Stimulated activated effector memory CD8-positive, alpha-beta T cell treated with anti-CD3 and anti-CD28 coated beads, Interleukin-12 subunit alpha, Interleukin-12 subunit beta, amount 100 ng/mL, for 72 hours (primary cell): ENCODE measurements around the gene TLE1.

Experiments
- ATAC-seq: fragments of 150-1000 bp; cut with Tn5 transposase; 2 replicates; pipeline ENCODE4 v1.10.0; 2021
- DNase-seq, 2 donors: peaks; one replicate each; pipeline ENCODE4 v3.0.0; 2021 to 2022; ENCODE audit warnings: low spot score in 2 of 2
- H3K27ac Mint-ChIP-seq: one replicate; pipeline ENCODE4 v1.8.0; 2022; ENCODE audit warnings: mild to moderate bottlenecking, mixed read lengths
- H3K36me3 Mint-ChIP-seq: one replicate; pipeline ENCODE4 v1.8.0; 2022; ENCODE audit warnings: mild to moderate bottlenecking, mixed read lengths
- H3K4me1 Mint-ChIP-seq: one replicate; pipeline ENCODE4 v1.8.0; 2022; ENCODE audit warnings: mixed read lengths
- H3K4me3 Mint-ChIP-seq: one replicate; pipeline ENCODE4 v1.8.0; 2022; ENCODE audit warnings: mild to moderate bottlenecking, mixed read lengths
- H3K9me3 Mint-ChIP-seq: one replicate; pipeline ENCODE4 v1.8.0; 2022; ENCODE audit warnings: mixed read lengths

The TLE1 gene

DNA sequence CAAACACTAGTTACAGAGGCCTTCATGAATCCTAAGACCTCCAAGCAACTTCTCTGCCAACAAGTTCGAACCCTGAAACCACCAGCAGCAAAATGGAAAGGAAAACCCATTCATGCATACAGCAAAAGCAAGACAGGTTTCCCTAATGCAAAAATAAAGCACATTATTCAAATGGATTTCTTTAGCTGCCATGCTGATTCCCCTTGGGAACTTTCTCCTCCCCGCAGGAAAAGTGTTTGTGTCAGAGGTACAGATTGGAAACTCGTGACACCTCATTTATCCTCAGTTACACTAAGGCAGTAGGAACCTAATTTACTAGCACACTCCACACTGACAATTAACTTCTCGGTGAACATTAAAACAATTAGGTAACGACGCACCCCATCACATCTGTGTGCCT is 63.4 kb downstream of the TLE1 start:
- Mint-ChIP-seq H3K4me1 (peaks cover 9% of the 10 kb centered on the region), H3K27ac (no peak overlapping the region), H3K4me3 (no peak overlapping the region), H3K9me3 (no peaks in the 10 kb centered on the region), H3K36me3 (no peaks in the 10 kb centered on the region)
- DNase-seq: no peak
- ATAC-seq: no peak

DNA sequence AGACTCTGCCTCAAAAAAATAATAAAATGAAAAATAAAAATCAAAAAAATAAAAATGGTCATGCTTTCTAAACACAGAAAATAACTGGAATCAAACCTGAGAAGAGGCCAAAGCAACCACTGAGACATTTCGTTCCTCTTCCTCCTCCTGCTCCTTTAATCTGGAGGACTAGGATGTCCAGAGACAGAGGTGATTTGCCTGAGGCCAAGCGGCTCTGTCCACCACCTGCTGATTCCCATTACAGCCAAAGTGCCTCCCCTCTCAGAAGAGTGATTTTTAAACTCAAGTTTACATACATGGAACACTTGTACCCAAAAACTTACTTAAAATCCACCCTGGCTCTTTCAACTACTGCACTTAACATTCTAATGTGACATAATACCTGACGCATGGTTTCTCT is 65.6 kb downstream of the TLE1 start:
- DNase-seq (no peak), ATAC-seq (no peak)
- Mint-ChIP-seq H3K9me3 (no peaks in the 10 kb centered on the region), H3K4me3 (no peak overlapping the region), H3K36me3 (no peaks in the 10 kb centered on the region), H3K4me1 (peaks cover 19% of the 10 kb centered on the region), H3K27ac (no peak overlapping the region)

DNA sequence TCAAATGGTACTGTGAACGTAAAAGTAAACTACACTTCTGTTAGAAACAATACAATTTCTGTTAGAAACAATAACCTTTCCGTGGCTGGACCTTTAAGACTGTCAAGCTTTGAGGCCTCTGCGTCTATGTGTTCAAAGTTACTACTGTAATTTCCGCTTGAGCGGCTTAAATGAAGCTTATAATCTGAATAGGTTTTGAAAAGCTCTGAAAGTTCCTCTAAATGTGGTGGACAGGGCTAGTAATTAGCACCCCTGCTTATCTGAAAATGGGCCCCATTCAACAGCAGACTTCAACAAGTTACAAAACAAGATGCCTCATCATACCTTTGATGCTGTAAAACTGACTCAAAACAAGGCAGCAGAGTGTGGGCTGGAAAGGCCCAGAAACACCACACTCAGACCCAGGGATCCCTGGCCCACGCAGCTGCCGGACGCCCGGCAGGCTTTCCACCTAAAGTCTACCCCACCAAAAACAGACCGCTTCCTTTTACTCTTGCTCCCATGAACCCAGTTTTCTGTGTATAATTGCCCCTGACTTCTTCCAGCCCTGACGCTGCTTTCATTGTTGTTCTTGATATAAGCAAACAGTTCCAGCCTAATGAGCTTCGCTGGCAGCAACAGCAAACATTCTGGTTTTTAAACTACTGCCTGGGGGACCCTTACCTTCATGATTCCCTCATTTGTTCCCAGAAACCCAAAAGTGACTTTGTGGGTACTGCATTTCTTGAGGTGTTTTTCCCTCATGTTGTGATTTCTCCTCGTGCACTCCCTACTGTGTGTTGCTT is 66.7 kb downstream of the TLE1 start:
- no peaks in the 10 kb centered on the region for H3K36me3 Mint-ChIP-seq
- no peak for DNase-seq
- no peaks in the 10 kb centered on the region for H3K9me3 Mint-ChIP-seq
- no peak overlapping the region for H3K27ac Mint-ChIP-seq
- H3K4me1 Mint-ChIP-seq: peaks cover 19% of the 10 kb centered on the region
- H3K4me3 Mint-ChIP-seq: no peak overlapping the region
- no peak for ATAC-seq

DNA sequence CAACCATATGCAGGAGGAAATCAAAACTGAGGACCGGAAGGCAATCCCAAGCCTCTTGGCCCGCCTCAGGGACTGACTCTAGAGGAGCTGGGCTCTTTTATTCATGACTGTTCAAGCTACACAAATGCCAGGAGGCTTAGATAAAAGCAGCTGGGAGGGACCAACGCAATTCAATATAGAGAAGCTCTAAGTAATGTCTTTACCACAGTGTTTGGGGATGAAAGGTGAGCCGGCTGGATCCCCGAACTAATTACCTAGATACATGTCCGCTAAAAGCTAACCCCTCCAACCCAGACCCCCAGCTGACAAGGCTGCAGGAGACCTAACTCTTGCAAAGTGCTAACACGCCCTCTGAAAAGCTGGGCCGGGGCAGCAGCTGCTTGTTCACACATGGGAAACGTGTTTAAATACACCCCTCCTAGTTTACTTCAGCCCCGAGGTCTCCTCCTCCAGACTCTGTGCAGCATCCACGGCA is 67.5 kb downstream of the TLE1 start:
- peaks cover 19% of the 10 kb centered on the region for H3K4me1 Mint-ChIP-seq
- no peak overlapping the region for H3K4me3 Mint-ChIP-seq

DNA sequence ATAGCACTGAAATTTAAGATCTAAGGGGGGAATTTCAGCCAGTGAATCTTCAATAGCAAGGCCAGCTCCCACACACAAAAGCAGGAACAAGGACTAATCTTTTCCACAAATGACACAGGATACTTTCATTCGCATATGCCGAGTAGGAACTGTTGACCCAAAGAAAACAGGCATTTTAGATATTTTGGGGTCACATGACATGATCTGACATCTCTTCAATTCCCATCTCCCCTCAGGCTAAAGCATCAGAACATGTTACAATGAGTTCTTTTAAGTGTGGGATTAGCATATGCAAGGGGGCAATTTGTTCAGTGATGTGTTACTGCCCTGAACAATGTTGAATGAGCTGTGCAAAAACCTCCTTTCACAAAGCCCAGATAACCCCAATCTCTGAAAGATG is 68.2 kb downstream of the TLE1 start:
- H3K4me3 Mint-ChIP-seq: no peak overlapping the region
- no peaks in the 10 kb centered on the region for H3K9me3 Mint-ChIP-seq
- no peak for ATAC-seq
- H3K36me3 Mint-ChIP-seq: no peaks in the 10 kb centered on the region
- peaks cover 15% of the 10 kb centered on the region for H3K4me1 Mint-ChIP-seq
- H3K27ac Mint-ChIP-seq: no peak overlapping the region
- DNase-seq: no peak

More for the DNA sequence above, 67.5 kb downstream of the TLE1 start:
- Mint-ChIP-seq H3K9me3 (no peaks in the 10 kb centered on the region), H3K27ac (no peak overlapping the region), H3K36me3 (no peaks in the 10 kb centered on the region)
- ATAC-seq: no peak
- no peak for DNase-seq

DNA sequence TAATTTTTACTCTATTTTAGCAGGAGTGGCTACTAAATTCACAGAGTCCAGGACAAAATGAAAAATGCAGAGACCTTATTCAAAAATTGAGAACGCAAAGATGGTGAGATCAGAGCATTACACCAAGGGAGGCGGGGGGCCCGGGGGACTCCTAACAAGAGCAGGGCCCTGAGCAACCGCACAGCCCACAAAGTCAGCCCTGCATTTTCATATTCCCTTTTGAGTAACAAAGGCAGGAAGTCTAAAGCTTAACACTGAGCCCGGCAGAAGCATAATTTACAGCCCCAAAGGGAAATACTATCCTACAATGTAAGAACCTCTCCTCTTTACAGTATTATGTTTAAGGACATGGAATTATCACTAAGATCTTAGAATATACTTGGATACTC is 69.4 kb downstream of the TLE1 start:
- DNase-seq (no peak), ATAC-seq (peak; percentile 82)
- H3K36me3 Mint-ChIP-seq: no peaks in the 10 kb centered on the region
- H3K9me3 Mint-ChIP-seq: no peaks in the 10 kb centered on the region
- peaks cover 15% of the 10 kb centered on the region for H3K4me1 Mint-ChIP-seq
- H3K27ac Mint-ChIP-seq: peak overlapping the region; percentile 54
- no peak overlapping the region for H3K4me3 Mint-ChIP-seq

DNA sequence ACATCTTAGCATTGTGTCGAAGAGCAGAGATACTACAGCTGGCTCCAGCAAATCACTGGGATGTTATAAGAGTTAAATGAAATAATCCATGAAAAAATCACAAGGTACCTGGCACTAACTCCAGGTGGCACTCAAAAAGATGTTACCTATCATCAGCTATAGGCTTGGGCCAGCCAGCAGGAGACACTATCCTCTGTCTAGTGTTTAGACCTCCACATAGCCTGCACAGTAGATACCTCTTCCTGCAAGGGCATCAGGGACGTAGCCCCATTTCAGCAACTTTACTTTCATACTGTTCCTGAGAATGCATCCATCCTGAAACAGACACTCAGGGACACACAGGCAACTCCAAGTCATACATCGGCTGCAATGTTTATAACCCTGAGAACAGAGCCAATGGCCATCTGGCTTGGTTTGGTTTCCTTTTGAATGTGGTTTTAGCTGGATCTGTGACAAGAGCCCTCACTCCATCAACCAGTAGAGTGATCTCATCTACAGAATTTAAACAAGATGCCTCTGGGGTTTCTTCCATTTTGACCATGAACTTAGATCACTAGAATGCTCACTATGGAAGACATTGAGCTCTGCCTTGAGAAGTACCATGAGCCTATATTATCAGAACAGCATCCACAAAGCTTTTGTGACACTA is 69.9 kb downstream of the TLE1 start:
- DNase-seq (no peak), ATAC-seq (peak; percentile 73)
- H3K36me3 Mint-ChIP-seq: peaks cover 4% of the 10 kb centered on the region
- H3K27ac Mint-ChIP-seq: peak overlapping the region; percentile 54
- no peaks in the 10 kb centered on the region for H3K9me3 Mint-ChIP-seq
- H3K4me1 Mint-ChIP-seq: peaks cover 15% of the 10 kb centered on the region
- H3K4me3 Mint-ChIP-seq: no peak overlapping the region

DNA sequence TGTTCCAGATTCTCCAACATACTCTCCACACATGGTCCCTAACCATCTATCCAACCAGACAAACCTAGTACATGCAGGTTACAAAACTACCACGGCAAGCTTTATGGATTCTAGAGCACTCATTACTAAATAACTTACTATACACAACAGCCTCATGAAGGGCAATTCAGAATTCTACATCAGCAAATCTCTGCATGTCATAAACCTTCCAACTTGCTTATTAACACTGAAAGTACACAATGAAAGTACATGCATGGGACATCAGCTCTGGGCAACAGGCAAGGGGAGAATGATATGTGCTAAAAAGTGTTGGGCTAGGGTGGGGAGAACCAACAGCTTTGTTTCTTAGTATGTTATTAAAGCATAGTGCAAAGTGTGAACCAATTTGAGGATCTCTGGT is 70.4 kb downstream of the TLE1 start:
- ATAC-seq: no peak
- Mint-ChIP-seq H3K27ac (no peak overlapping the region), H3K36me3 (peaks cover 6% of the 10 kb centered on the region), H3K4me3 (no peak overlapping the region), H3K9me3 (no peaks in the 10 kb centered on the region), H3K4me1 (peaks cover 15% of the 10 kb centered on the region)
- DNase-seq: no peak

DNA sequence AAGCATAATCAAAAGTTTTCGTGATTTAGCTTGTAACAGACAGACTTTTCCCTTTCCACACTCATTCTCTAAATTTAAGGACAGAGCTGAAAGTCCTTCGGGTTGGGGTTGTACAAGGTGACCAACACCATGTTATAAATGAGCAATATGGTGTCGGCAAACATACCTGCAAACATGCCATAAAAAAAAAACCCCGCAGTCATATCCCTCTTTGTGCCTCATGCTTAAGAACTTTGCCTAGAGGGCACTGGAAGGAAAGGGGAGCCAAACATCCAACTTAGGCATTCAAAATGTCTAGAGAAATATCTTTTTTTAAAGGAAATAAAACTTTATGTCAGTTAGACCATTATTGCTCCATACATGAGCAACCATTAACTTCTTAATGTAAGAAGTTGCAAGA is 73.2 kb downstream of the TLE1 start:
- peaks cover 11% of the 10 kb centered on the region for H3K4me1 Mint-ChIP-seq
- peaks cover 6% of the 10 kb centered on the region for H3K36me3 Mint-ChIP-seq

DNA sequence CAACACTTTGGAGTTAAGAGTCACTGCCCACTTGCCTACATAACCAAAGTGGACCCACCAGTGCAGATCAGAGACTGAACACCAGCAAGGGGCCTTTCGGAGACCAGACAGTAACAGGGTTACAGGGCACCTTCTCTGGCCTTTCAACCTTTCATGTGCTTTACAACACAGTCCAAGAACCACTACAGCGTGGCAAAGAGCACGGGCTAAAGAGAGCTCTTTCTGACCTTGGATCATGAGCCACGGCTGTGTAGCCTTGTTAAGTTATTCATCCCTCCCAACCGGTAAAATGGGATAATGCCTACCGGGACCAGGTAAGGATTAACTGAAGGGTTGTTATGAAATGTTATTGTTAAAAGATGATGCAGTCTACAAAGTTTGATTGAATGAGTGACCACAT is 75.0 kb downstream of the TLE1 start:
- H3K27ac Mint-ChIP-seq: no peak overlapping the region
- ATAC-seq: no peak
- no peak for DNase-seq
- peaks cover 3% of the 10 kb centered on the region for H3K4me1 Mint-ChIP-seq
- H3K36me3 Mint-ChIP-seq: peaks cover 6% of the 10 kb centered on the region
- no peaks in the 10 kb centered on the region for H3K9me3 Mint-ChIP-seq
- H3K4me3 Mint-ChIP-seq: no peak overlapping the region

More for the DNA sequence above, 73.2 kb downstream of the TLE1 start:
- no peak for ATAC-seq
- no peak for DNase-seq
- no peaks in the 10 kb centered on the region for H3K9me3 Mint-ChIP-seq
- H3K4me3 Mint-ChIP-seq: no peak overlapping the region
- H3K27ac Mint-ChIP-seq: no peak overlapping the region

DNA sequence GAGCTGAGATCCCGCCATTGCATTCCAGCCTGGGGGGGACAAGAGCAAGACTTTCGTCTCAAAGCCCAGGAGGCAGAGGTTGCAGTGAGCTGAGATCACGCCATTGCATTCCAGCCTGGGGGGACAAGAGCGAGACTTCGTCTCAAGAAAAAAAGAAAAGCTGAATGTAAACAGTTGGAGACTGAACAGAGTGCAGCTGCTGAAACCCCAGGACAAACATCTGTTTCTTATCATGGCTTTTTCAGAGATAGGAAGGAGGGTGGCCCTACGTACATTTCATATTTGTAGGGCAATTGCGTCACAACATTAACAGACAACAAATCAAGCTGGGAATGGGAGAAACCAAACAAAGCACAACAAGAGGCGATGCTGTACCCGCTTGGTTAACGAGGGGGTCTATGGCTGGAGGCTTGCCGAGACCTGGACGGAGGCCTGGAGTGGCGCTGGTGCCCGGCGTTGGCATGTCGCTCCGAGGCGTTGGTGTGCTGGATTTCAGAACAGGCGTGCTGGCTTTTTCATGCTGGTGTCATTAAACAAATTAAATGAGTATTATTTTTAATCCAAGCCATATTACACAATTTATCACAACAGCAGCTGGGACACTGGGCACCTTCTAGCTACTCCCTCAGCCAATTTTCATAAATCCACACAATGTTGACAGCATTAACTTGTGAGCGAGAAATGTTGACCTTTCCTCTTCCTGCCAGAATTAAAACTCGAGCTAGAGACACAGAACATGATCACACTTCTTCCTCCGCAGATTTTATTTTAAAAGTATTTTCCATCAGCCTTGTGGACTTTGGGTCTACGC is 76.1 kb downstream of the TLE1 start:
- Mint-ChIP-seq H3K36me3 (peaks cover 6% of the 10 kb centered on the region), H3K9me3 (no peaks in the 10 kb centered on the region), H3K4me3 (no peak overlapping the region), H3K27ac (no peak overlapping the region), H3K4me1 (no peaks in the 10 kb centered on the region)
- DNase-seq (no peak), ATAC-seq (no peak)

DNA sequence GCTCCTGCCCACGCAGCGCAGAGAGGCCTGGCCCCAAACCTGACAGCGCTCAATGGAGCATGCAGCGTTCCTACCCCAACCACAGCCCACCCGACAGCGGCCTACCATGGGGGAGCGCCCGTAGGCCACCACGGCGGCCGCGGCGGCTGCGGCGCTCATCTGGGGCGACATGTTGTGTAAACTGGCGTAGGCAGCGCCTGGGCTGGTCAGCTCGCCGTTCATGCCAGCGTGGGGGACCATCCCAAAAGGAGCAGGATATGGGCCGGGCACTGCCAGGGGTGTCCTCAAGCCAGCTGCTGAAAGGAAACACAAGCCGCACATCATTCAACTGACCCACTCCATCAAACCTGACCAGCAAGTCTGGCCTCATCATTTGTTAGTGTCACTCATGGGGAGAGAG is 77.7 kb downstream of the TLE1 start:
- Mint-ChIP-seq H3K4me3 (no peak overlapping the region), H3K27ac (no peak overlapping the region), H3K36me3 (peaks cover 6% of the 10 kb centered on the region), H3K9me3 (no peaks in the 10 kb centered on the region), H3K4me1 (no peaks in the 10 kb centered on the region)
- ATAC-seq (no peak), DNase-seq (no peak)

DNA sequence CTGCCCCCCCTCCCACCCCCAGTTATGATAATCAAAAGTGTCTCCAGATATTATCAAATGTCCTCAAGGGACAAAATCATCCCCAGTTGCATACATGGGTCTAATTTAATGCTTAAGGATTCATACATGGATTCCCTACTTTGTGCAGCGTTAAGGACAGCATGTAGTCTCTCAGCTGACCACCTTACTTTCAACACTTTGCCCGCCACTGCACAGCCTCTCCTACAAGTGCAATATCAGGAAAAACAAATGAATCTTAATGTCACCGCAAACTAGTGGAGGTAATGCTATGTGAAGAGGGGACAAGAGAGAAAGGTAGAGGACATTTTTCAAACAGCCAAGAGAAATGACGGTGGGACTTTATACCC is 78.6 kb downstream of the TLE1 start:
- Mint-ChIP-seq H3K4me1 (no peaks in the 10 kb centered on the region), H3K36me3 (peaks cover 6% of the 10 kb centered on the region), H3K4me3 (no peak overlapping the region), H3K9me3 (no peaks in the 10 kb centered on the region), H3K27ac (no peak overlapping the region)
- ATAC-seq (no peak), DNase-seq (no peak)

DNA sequence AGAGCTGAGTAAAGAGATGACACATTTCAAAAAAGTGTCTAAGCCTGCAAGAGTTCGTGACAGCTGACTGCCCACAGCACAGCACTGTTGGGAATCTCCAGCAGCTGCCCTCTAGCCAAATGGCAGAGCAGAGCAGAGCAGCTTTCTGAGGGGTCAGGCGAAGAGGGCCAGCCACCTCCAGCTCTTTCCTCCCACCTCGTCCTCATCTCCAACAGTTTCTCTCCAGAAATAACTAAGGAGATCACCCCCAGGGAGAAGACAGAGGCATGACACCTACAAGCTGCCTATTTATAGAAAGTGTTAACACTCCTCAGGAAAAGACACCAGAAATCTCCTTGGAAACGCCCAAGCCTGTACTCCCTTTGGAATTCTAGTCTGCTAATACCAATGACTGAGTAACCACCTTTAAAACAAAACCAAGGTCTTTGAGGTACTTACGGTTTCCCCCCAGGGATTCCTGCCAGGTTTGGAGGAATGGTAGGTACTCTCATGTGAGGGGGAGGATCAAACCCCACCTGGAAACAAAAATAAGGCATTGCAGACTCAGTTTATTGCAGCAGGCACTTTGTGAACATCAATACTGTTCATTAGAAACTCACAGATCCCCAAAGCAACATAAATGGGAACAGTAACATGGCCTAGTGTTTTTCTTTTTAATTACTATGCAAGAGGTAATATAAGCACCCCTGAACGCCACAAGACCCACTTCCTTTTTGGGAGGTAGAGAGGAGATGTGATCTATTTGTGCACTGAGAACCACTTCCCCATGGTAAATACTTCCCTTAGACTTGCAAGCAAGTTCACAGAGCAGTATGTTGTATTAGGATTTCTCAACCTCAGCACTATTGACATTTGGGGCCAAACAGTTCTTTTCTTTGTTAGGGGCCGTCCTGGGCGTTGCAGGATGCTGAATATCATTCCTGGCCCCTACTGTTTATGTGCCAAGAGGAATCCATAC is 79.3 kb downstream of the TLE1 start:
- ATAC-seq: peak; percentile 55
- peaks cover 6% of the 10 kb centered on the region for H3K36me3 Mint-ChIP-seq

DNA sequence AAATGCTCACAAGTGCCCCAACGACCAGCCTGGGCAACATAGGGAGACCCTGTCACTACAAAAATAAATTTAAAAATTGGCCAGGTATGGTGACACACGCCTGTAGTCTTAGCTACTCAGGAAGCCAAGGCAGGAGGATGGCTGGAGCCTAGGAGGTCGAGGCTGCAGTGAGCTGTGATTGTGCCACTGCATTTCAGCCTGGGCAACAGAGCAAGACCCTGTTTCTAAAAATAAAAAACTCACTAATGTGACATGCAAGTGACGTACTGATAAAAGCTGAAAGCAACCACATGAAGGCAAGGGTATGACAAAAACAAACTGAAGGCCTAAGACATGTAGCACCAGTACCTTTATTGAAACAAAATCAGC is 81.1 kb downstream of the TLE1 start:
- Mint-ChIP-seq H3K4me1 (no peaks in the 10 kb centered on the region), H3K36me3 (no peaks in the 10 kb centered on the region), H3K4me3 (no peak overlapping the region), H3K27ac (no peak overlapping the region), H3K9me3 (no peaks in the 10 kb centered on the region)
- no peak for ATAC-seq
- DNase-seq: no peak

More for the DNA sequence above, 79.3 kb downstream of the TLE1 start:
- H3K27ac Mint-ChIP-seq: no peak overlapping the region
- no peaks in the 10 kb centered on the region for H3K4me1 Mint-ChIP-seq
- DNase-seq: no peak
- no peaks in the 10 kb centered on the region for H3K9me3 Mint-ChIP-seq
- no peak overlapping the region for H3K4me3 Mint-ChIP-seq
